GM18519 (cell line): ENCODE data around the gene SAP25.
A peak's percentile ranks its signal among the peaks of the same experiment; 100 is the strongest.
"Not testable (repeated sequence)": the region's sequence is repeated elsewhere in the genome, so short reads cannot be mapped to it uniquely, and the experiment has no call there.

Experiments used
- ATAC-seq: cut with Tn5 transposase; IDR thresholded peaks from one replicate; pipeline ENCODE4 v1.9.1; 2021; ENCODE audit warnings: mild to moderate bottlenecking, moderate library complexity; ENCODE audit not compliant: unreplicated experiment, low FRiP score

Gene SAP25

DNA sequence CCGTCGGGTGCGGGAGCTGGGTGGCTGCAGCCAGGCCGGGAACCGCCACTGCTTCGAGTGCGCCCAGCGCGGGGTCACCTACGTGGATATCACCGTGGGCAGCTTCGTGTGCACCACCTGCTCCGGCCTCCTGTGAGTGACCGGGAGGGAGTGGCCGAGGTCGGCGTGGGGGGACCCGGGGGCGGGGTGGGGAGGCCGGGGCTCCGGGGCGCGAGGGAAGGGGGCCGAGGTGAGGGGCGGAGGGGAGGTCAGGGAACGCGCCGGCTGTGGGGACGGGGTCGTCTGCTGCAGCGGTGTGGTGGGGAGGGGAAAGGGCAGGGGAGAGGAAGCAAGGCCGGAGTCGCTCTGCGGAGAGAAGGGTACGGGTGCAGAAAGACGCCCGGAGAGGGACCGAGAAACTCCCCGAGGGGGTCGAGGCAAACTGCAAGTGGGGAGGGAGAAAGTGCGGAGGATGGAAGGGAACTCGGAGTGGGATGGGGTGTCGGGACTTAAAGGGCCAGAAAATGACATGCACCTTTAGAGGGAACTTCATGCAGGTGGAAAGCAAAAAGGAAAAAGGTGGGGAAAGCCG, 34.2 kb downstream of the SAP25 start:
- no peak for ATAC-seq

GRCh38 chr7:100538654-100539435, 34.9 kb downstream of the SAP25 start, which contains the start of gene AGFG2:
AGFG2 (plus strand) TSS chr7:100539203; CDS start chr7:100539347, 144 bp downstream.
- peak; percentile 84 for ATAC-seq

GRCh38 chr7:100538348-100538653, 35.4 kb downstream of the SAP25 start:
- no peak for ATAC-seq

GRCh38 chr7:100536695-100537094, 37.0 kb downstream of the SAP25 start:
- not testable (repeated sequence) for ATAC-seq

GRCh38 chr7:100535982-100536381, 37.7 kb downstream of the SAP25 start:
- ATAC-seq = not testable (repeated sequence)

DNA sequence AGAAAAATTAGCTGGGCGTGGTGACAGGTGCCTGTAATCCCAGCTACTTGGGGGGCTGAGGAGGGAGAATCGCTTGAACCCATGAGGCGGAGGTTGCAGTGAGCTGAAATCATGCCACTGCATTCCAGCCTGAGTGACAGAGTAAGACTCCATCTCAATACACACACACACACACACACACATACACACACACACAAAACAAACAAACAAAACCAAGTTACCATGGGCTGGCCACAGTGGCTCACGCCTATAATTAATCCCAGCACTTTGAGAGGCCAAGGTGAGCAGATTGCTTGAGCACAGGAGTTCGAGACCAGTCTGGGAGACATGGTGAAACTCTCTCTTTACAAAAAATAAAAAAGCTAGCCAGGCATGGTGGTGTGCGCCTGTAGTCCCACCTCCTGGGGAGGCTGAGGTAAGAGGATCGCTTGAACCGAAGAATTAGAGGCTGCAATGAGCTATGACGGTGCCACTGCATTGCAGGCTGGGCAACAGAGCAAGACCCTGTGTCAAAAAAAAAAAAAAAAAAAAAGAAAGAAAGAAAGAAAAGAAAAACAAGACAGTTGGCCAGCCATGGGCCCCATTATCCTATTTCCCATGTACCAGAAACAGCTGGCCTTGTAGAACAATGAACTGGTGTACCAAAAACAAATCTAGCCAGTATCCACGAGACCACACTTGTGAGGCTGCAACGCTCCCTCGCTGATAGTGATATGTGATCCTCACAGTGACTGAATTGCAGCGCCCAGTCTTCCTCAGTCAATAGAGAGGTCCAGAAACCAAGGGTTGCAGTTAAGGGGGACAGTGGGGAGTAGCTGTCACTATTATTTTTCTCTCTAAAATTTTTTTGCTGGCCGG, 41.3 kb downstream of the SAP25 start:
- no peak for ATAC-seq

- ATAC-seq = not testable (repeated sequence)
These were observed 45.4 kb downstream of the SAP25 start for GRCh38 chr7:100528108-100528866.

DNA sequence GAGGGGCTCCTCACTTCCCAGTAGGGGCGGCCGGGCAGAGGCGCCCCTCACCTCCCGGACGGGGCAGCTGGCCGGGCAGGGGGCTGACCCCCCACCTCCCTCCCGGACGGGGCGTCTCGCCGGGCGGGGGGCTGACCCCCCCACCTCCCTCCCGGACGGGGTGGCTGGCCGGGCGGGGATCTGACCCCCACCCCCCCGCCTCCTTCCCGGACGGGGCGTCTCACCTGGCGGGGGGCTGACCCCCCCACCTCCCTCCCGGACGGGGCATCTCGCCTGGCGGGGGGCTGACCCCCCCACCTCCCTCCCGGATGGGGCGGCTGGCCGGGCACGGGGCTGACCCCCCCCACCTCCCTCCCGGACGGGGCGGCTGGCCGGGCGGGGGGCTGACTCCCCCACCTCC, 50.5 kb downstream of the SAP25 start:
- ATAC-seq = not testable (repeated sequence)
